GM19467 (cell line): ENCODE data around the gene SPART.
"Not testable (repeated sequence)": the region's sequence is repeated elsewhere in the genome, so short reads cannot be mapped to it uniquely, and the experiment has no call there.

Experiments used
- ATAC-seq: cut with Tn5 transposase; IDR thresholded peaks from one replicate; pipeline ENCODE4 v1.9.1; 2021; ENCODE audit warnings: mild to moderate bottlenecking, moderate library complexity; ENCODE audit not compliant: unreplicated experiment

The SPART gene

DNA sequence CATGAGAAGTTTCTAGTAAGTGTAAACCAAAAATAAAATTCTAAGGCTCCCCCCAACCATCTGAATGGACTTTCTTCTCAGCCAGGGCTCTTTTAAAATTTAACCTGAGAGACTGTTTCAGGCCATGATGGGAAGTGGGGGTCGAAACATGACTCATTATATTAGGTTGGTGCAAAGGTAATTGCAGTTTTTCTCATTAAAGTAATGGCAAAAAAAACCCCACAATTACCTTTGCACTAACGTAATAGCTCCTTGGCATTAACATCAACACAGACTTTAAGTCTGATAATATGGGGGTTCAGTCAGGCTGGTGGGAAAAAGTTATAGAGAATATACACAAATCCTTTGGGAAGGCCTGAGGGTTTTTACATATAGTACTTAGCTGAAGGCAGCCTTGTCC is 9.4 kb upstream of the SPART start:
- no peak for ATAC-seq

DNA sequence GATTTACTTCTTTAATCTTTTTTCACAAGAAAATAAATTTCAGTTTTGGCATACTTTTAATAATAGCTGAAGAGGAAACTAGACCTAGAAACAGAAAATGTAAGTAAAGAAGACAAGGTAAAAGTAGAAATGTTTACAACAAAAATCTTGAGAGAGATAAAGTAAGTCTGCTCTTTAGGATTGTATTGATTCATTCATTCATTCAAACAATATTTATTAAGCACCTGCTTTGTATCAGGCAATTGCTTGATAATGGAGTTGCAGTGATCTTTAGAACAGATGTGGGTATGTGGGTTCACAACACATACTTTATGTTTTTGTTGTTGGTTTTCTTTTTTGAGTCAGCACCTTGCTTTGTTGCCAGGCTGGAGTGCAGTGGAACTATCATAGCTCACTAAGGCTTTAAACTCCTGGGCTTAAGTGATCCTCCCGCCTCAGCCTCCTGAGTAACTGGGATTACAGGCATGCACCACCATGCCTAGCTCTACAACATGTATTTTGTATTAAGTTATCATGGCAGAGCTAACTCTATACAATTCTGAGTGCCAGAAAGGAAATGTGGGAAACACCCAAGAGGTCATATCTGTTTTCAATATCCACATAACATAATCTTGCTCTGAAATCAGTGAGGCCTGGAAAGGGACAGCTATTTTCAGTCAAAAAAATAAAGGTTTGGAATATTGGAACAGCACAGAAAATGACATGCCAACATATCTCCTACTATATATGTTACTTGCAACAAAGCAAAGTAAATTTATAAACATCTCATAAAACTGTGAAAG is 8.8 kb upstream of the SPART start:
- no peak for ATAC-seq

DNA sequence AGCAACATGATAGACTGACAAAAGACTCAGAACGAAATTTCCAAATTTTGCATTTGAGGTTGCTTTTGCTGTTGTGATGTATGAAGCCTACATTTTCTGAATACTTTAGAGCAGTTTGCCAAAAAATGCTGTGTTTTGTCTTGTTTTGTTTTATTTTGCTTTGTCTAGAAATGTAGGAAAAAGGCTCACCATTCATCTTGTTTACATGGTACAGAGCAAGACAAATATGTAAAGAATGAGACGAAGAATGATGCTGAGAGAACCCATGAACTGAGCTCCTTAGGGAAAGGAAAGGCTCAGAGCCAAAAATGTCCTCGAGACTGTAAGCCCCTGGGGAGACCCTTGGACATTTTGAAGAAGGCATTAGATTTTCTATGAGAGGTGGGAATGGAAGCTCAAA is 6.8 kb upstream of the SPART start:
- no peak for ATAC-seq

DNA sequence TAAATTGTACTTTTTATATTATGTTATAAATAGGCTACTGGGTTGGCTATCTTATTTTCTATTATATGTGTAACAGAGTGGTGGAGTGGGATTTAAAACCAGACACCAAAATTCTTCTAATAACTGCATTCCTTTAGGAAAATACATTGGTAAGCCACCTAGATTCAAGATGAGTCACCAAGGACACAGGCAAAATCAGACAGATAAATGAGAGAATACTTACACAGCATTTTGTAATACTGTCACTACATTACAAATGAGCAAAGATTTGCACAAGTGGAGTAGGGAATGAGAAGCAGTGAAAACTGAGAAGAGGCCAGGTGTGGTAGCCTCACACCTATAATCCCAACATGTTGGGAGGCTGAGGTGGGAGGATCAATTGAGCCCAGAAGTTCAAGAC is 6.2 kb upstream of the SPART start:
- no peak for ATAC-seq

DNA sequence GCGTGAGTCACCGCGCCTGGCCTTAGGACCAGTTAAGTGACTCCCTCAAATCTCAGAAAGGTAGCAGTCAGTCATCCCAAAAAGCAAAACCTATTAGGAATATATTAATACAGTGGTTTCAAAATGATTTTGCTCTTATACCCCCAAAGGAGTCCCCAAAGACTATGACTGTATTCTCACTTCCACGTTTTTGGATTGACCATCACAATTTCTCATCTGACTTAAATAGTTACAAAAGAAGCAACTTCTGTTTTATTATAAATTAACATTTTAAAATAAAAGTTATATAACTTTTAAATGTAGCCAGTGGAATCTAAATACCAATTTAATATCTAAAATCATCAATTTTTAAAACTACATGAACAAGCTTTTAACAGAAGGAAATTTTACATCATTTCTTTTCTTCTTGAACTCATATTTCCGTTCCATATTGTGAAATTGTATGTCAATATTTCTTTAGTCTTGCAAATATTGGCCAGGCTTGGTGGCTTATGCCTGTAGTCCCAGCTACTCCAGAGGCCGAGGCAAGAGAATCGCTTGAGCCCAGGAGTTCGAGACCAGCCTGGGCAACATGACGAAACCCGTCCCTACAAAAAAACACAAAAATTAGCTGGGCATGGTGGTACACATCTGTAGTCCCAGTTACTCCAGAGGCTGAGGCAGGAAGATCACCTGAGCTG is 1.5 kb upstream of the SPART start:
- no peak for ATAC-seq

DNA sequence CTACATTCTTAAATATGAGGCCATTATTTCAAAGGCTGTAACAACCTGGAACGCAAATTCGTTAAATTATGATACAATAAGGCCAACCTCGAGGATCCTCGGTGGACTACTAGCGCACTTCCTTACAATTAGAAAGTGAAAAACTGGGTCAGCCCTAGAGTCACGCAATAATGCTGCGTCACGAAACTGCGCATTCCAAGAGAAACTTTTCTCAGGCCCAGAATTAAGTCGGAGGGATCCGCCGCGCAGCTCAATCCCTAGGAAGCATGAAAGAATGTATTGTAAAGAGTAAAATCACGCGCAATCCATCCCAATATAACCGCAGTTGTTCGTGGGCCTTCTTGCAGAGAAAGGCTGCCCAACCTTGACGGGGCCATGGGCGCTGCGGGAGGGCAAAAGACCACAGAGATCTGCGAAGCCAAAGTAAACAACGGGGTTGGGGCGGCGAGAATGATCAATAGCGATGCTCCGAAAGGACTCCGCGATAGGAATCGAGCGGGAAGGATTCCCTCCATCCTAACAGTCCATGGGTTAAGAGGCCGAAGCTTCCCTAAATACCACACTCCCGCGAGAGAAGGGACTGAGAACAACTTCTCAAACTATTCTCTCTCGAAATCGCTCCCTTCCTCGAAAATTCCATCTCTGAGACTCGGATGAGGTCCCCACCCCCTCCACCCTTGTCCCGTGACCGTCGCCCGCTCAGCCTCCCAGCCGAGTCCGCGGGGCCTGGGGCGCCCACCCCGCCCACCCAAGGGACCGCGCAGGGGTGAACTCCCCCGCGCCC is 564 bp downstream of the SPART start:
- ATAC-seq, result no peak

DNA sequence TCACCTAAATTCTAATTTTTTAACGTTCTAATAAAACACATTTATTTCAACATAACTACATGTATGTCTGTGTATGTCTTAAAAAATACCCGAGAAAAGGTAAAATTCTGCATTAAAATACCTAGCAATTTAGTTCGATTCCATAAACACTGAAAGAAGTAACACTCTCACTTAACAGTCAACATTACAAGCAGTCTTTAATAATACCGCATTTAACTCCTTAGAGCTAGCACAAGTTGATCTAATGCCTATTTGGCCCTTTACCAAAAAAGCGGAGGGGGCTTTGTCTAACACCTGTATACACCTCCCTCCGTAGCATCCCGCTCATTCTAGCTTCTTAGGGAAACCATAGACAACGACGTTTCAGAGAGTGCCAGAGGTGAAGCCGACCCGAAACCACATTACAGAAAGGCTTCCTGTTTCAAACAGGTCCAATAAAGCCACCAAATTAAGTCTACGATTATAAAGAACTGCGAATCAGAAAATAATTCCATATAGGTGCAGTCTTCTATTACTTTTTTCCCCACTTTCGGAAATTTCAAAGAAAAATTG is 1.2 kb downstream of the SPART start:
- no peak for ATAC-seq

DNA sequence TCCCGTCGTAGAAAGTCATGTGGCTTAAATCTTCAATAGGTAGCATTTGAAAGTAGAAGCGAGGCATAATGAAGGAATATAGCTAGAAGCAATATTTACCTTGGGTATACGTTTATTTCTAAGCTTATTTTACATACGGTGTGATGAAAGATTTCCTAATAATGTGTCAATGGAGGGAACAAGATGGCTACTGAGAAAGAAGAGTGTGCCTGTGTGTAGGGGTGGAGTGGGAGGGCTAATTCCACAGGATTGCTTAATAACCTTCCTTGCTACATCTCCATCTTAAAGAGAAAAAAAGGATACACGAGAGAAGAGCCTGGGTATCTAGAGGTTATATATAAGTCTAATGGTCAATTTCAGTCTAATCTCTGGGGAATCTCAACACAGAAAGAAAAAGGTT is 2.0 kb downstream of the SPART start:
- no peak for ATAC-seq

DNA sequence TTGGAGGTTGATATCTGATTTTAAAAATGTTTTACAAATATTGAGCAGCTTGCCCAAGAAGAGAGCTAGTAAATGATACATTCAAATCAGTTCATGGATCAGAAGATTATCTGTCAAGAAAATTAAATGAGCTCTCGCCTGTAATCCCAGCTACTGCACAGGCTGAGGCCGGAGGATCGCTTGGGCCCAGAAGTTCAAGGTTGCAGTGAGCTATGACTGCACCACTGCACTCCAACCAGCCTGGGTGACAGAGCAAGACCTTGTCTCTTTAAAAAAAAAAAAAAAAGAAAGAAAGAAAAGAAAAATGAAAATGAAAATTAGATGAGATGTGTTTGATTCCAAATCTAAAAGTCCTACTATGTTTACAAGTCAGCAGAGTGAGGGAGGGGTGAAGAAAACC is 2.4 kb downstream of the SPART start:
- no peak for ATAC-seq

DNA sequence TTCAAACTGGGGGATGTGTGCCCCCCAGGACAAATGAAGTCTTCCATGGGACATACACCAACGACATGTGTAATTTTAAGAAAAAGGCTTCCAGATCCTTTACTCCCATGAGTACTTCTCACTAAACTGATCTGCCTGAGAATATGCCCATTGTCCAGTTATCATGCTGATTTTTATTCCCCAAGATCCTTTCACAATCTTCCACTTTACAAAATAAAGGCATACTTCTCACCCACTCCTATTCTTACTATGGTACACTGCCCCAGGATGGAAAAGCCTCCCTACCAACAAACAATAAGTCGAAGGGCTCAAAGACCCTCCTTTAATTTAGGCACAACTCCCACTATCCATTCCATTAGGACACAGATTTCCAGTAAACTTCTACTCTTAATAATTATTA is 3.5 kb downstream of the SPART start:
- no peak for ATAC-seq

DNA sequence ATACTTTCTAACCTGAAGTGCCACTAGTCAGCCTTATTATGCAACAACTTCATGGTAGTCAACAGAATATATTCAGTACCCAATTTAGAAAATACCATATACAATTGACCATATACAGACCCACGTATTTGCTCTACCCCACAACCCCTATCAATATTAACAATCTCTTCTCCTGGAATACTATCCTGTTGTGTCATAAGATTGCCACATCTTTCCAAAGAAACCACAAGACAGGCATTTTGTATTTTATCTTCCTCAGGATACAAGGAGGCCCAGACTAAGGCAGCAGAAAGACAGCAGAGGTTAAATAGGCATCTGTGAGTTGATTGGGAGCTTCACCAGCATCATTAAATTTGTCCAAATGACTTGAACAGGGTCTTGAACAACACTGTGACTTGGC is 4.5 kb downstream of the SPART start:
- no peak for ATAC-seq

DNA sequence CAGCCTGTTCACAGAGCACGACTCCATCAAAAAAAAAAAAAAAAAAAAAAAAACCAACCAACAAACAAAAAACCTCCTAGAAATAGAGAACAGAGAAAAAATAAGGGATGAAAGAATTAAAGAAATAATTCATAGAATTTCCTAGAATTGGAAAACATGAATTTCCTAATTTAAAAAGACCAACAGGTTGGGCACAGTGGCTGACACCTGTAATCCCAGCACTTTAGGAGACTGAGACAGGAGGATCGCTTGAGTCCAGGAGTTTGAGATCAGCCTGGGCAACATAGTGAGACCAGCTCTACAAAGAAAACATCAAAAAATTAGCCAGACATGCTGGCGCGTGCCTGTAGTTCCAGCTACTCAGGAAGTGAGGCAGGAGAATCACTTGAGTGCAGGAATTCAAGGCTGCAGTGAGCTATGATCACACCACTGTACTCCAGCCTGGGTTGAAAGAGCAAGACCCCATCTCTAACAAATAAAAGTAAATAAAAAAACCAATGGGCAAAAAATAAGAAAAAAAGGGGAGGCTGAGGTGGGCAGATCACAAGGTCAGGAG is 6.5 kb downstream of the SPART start:
- no peak for ATAC-seq

DNA sequence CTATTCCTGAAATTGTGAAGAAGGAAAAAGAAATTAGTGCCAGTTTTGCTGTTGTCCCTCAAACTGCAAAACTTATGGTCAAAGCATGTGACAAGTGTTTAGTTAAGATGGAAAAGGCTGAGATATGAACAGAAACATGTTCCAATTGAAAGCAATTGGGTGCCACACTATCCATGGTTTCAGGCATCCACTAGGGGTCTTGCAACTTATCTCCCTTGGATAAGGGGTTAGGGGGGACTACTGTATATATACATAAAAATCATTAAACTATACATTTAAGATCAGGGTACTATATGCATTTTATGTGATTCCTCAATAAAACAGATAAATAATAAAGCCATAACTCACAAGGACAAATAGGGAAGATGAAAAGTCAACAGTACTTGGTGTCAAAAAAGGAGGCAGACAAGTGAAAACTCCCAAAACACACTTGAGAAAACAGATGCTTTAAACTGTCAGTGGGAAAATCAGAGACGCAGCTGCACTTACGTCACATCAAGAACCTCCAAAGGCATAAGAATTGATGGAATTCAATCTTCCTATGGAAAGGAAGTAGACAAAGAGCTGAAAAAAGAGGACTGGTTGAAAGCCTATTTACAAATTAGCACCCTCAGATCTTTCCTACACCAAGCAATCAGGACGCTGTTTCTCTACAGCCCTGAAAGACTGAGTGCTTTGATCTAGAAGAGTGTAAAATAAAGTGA is 8.1 kb downstream of the SPART start:
- ATAC-seq, result no peak

DNA sequence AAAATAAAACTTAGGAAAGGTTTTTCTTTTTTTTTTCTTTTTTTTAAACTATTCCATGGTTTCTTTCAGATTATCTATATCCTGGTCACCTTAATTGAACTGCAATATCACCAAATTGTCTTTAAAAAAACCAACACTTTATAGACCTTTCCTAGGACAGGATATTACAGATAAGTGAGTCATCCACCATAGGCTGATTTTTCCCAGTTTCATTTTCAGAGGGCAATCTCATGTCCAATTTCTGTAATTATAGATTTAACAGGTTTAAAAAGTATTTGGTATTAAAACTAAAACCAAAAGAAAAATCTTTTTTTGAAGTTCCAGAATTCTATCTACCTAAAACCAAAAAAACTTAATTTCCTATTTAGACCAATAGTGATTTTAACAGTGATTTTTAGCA is 13.2 kb downstream of the SPART start:
- no peak for ATAC-seq

DNA sequence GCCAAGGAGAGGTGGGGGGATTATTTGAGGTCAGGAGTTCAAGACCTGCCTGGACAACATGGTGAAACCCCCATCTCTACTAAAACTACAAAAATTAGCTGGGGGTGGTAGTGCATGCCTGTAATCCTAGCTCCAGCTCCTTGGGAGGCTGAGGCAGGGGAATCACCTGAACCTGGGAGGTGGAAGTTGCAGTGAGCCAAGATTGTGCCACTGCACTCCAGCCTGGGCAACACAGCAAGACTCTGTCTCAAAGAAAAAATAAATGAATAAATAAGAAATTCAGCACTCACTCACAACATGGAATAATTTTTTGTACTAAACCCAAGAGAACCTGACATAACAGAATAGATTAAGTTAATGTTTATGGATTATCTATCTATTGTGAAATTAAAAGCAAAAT is 13.9 kb downstream of the SPART start:
- not testable (repeated sequence) for ATAC-seq

DNA sequence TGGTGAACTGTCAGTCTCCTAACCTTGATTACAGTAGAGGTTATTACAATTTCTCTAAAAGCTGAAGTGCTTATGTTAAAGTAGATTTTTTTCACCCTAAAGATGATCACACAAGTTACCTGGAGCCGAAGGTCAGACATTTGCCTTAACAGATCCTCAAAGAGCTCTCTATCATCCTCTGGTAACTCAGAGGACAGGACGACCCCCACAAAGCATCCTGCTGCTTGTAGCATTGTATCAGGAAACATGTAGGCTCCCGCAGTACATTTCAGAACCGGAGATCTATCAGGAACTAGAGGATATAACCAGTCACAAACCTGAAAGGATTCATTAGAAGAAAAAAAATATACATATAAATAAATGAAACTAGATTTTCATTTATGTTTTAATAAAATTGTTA is 14.9 kb downstream of the SPART start:
- ATAC-seq, result no peak

DNA sequence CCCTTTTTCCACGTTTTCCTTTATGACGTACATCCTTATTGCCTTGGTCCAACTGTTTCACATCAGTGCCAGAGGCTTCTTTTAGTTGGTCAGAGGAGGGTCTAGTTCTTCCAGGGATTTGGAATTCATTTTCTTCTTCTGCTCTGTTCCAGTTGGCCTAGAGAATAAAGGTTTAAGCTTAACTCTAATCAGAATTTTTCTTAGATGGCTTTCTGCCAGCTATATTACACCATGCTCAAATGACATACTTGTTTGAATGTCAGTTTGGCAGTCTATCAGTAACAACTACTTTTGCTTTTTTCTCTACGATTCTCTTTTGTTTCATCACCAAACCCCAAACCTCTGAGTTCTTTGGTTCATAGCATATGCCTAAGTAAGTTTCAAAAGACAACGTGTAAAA is 16.8 kb downstream of the SPART start:
- ATAC-seq, result no peak

DNA sequence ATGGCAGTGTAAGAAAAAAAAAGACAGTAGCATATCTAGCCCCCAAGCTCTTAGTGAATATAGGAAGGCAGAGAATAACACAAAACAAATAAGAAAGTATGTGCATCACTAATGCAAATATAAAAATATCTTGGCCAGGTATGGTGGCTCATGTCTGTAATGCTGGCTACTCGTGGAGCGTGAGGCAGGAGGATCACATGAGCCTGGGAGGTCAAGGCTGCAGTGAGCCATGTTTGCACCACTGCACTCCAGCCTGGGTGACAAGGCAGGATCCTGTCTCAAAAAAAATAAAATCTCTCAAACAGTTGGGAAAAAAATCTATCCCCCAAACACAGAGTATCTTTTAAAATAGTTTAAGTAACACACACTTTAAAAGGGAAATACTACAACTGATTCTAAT is 17.4 kb downstream of the SPART start:
- no peak for ATAC-seq

DNA sequence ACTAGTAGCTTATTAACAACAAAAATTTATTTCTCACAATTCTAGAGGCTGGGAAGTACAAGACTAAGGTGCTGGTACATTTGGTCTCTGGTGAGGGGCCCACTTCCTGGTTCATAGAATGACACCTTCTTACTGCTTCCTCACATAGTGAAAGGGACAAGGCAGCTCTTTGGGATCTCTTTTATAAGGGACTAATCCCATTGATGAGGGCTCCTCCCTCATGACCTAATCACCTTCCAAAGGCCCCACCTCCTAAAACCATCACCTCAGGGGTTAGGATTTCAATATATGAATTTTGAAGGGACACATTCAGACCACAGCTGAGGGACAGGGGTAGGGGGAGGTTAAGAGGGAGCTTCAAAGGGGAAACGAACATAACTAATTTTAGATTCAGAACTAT is 20.3 kb downstream of the SPART start:
- ATAC-seq, result no peak

DNA sequence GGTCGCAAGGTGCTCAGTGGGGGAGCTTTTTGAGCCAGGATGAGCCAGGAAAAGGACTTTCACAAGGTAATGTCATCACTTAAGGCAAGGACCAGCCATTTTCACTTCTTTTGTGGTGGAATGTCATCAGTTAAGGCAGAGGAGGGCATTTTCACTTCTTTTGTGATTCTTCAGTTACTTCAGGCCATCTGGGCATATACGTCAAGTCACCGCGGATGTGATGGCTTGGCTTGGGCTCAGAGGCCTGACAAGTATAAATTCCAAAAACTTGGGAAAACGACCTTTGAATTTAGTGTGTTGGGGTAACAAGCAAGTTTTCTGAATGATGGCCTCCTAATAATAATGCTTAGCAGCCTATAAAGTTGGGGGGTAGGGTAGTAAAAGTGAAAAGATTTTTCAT is 21.3 kb downstream of the SPART start:
- ATAC-seq, result not testable (repeated sequence)
